Measurements from ENCODE around the gene FXYD4.

- TF ChIP-seq POLR2A (IDR thresholded peaks at IDR 0.05; ENCODE audit: low read depth, low read length): no peak
- TF ChIP-seq PAX5 (IDR thresholded peaks at IDR 0.05; ENCODE audit: insufficient read depth, low read length, severe bottlenecking): no peak
- no peak for TF ChIP-seq TAF1 (IDR thresholded peaks at IDR 0.05; ENCODE audit: low read depth, low read length)
- no peak for TF ChIP-seq POLR2AphosphoS5 (IDR thresholded peaks at IDR 0.05; ENCODE audit: low read depth, low read length)
- no peak for TF ChIP-seq POU2F2 (IDR thresholded peaks at IDR 0.05; ENCODE audit: low read depth, low read length)
Measured at GRCh38 chr10:43410345-43410744, 38.9 kb downstream of the FXYD4 start.
